ENCODE data around the gene RPL32. TPM values are rescaled to one million over a fixed set of nuclear protein-coding genes. Genes with fewer than 3 reads are reported as not detected.

RPL32 gene
- total and polyA plus RNA-seq, 4 donors, result 218 to 1,124 (median 577) TPM

GRCh38 chr3:12807601-12808359 lies 33.6 kb downstream of the RPL32 start:
- no peak overlapping the region for H3K27ac ChIP-seq (ENCODE audit: low read depth in 1 of 2, low read length in 2 of 2)
- peaks cover 0 to 2% (median 0%) of the 10 kb centered on the region in 4 donors for H3K36me3 ChIP-seq (ENCODE audit: control insufficient read depth in 4 of 4, insufficient read depth in 3 of 4, low read depth in 1 of 4, low read length in 3 of 4)
- no peaks in the 10 kb centered on the region for H3K27me3 ChIP-seq (ENCODE audit: control insufficient read depth in 4 of 4, insufficient read depth in 4 of 4, low read length in 3 of 4)
- no peak for DNase-seq (ENCODE audit: low spot score)
- H3K4me1 ChIP-seq (ENCODE audit: control insufficient read depth in 4 of 4, insufficient read depth in 4 of 4, low read length in 3 of 4), result peaks cover 0 to 7% (median 5%) of the 10 kb centered on the region in 4 donors
- no peak overlapping the region for H3K4me3 ChIP-seq (ENCODE audit: low read depth in 1 of 3, low read length in 3 of 3)
- WGBS, result 89% methylated on average over 7 of the region's 7 CpGs
- H3K9me3 ChIP-seq (ENCODE audit: control insufficient read depth in 4 of 4, low read length in 3 of 4), result no peaks in the 10 kb centered on the region
- TF ChIP-seq RXRA (IDR thresholded peaks at IDR 0.05) (no peak), FOXA1 (IDR thresholded peaks at IDR 0.05) (no peak), TAF1 (conservative IDR thresholded peaks at IDR 0.05) (no peak), REST (IDR thresholded peaks at IDR 0.05) (no peak), MAX (IDR thresholded peaks at IDR 0.05) (no peak), YY1 (IDR thresholded peaks at IDR 0.05) (no peak), GABPA (IDR thresholded peaks at IDR 0.05 in 1 of 2, conservative IDR thresholded peaks at IDR 0.05 in 1 of 2) (no peak), SP1 (IDR thresholded peaks at IDR 0.05) (no peak), RAD21 (IDR thresholded peaks at IDR 0.05) (no peak), HNF4G (IDR thresholded peaks at IDR 0.05) (no peak), HNF4A (conservative IDR thresholded peaks at IDR 0.05) (no peak), NR2F2 (IDR thresholded peaks at IDR 0.05) (no peak), JUND (IDR thresholded peaks at IDR 0.05) (no peak), FOXA2 (IDR thresholded peaks at IDR 0.05) (no peak), EGR1 (IDR thresholded peaks at IDR 0.05; ENCODE audit: low read depth in 2 of 2) (no peak)
- TF ChIP-seq, protein P1, sequence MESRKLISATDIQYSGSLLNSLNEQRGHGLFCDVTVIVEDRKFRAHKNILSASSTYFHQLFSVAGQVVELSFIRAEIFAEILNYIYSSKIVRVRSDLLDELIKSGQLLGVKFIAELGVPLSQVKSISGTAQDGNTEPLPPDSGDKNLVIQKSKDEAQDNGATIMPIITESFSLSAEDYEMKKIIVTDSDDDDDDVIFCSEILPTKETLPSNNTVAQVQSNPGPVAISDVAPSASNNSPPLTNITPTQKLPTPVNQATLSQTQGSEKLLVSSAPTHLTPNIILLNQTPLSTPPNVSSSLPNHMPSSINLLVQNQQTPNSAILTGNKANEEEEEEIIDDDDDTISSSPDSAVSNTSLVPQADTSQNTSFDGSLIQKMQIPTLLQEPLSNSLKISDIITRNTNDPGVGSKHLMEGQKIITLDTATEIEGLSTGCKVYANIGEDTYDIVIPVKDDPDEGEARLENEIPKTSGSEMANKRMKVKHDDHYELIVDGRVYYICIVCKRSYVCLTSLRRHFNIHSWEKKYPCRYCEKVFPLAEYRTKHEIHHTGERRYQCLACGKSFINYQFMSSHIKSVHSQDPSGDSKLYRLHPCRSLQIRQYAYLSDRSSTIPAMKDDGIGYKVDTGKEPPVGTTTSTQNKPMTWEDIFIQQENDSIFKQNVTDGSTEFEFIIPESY (IDR thresholded peaks at IDR 0.05), result no peak
- TF ChIP-seq, protein P2, sequence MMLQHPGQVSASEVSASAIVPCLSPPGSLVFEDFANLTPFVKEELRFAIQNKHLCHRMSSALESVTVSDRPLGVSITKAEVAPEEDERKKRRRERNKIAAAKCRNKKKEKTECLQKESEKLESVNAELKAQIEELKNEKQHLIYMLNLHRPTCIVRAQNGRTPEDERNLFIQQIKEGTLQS (IDR thresholded peaks at IDR 0.05), result no peak
- no peak overlapping the region for H3K9ac ChIP-seq (ENCODE audit: low read depth in 1 of 2, low read length in 2 of 2)

- H3K36me3 ChIP-seq (ENCODE audit: control insufficient read depth in 4 of 4, insufficient read depth in 3 of 4, low read depth in 1 of 4, low read length in 3 of 4), result peaks cover 0 to 2% (median 0%) of the 10 kb centered on the region in 4 donors
- H3K4me1 ChIP-seq (ENCODE audit: control insufficient read depth in 4 of 4, insufficient read depth in 4 of 4, low read length in 3 of 4), result peaks cover 0 to 7% (median 5%) of the 10 kb centered on the region in 4 donors
- no peak for DNase-seq (ENCODE audit: low spot score)
- H3K4me3 ChIP-seq (ENCODE audit: low read depth in 1 of 3, low read length in 3 of 3), result no peak overlapping the region
- H3K27ac ChIP-seq (ENCODE audit: low read depth in 1 of 2, low read length in 2 of 2), result no peak overlapping the region
- no peak overlapping the region for H3K9ac ChIP-seq (ENCODE audit: low read depth in 1 of 2, low read length in 2 of 2)
- WGBS, result 96% methylated on average over 9 of the region's 9 CpGs
- TF ChIP-seq, protein P2 (IDR thresholded peaks at IDR 0.05), result no peak
- TF ChIP-seq YY1 (IDR thresholded peaks at IDR 0.05) (no peak), RXRA (IDR thresholded peaks at IDR 0.05) (no peak), EGR1 (IDR thresholded peaks at IDR 0.05; ENCODE audit: low read depth in 2 of 2) (no peak), RAD21 (IDR thresholded peaks at IDR 0.05) (no peak), HNF4G (IDR thresholded peaks at IDR 0.05) (no peak), CTCF (IDR thresholded peaks at IDR 0.05; ENCODE audit: low read depth, low read length, missing input control) (no peak), JUND (IDR thresholded peaks at IDR 0.05) (no peak), MAX (IDR thresholded peaks at IDR 0.05) (no peak), FOXA1 (IDR thresholded peaks at IDR 0.05) (no peak), NR2F2 (IDR thresholded peaks at IDR 0.05) (no peak)
- TF ChIP-seq, protein P1 (IDR thresholded peaks at IDR 0.05), result no peak
- H3K27me3 ChIP-seq (ENCODE audit: control insufficient read depth in 4 of 4, insufficient read depth in 4 of 4, low read length in 3 of 4), result no peaks in the 10 kb centered on the region
- no peaks in the 10 kb centered on the region for H3K9me3 ChIP-seq (ENCODE audit: control insufficient read depth in 4 of 4, low read length in 3 of 4)
Observed at GRCh38 chr3:12807066-12807465, 34.3 kb downstream of the RPL32 start.
